Left lung (tissue), 10 donors: ENCODE measurements around the gene KAZALD1. TPM values are rescaled to one million over a fixed set of nuclear protein-coding genes. Genes with fewer than 3 reads are reported as not detected.

Experiments used
- ATAC-seq: fragments of 200-7000 bp; cut with Tn5 transposase; one replicate; pipeline ENCODE4 v1.9.1; 2020; ENCODE audit warnings: moderate library complexity
- DNase-seq, 4 donors: peaks; one replicate each; pipeline ENCODE4 v3.0.0-alpha.2; 2013 to 2020
- H3K27ac ChIP-seq, 2 donors: fragments of 200-600 bp; sonication (generic) in 1 of 2; one replicate each; pipeline versions ENCODE4 v1.5.0 to v1.8.0; 2020 to 2021
- H3K27me3 ChIP-seq, 2 donors: fragments of 200-600 bp; sonication (generic) in 1 of 2; one replicate each; pipeline versions ENCODE4 v1.5.0 to v1.8.0; 2020 to 2021
- H3K36me3 ChIP-seq, 2 donors: fragments of 200-600 bp; sonication (generic) in 1 of 2; one replicate each; pipeline versions ENCODE4 v1.5.0 to v1.8.0; 2020 to 2021
- H3K4me1 ChIP-seq, 2 donors: fragments of 200-600 bp; one replicate each; pipeline ENCODE4 v1.8.0; 2021
- H3K4me3 ChIP-seq, 2 donors: fragments of 200-600 bp; sonication (generic) in 1 of 2; one replicate each; pipeline versions ENCODE4 v1.5.0 to v1.8.0; 2020 to 2021; ENCODE audit warnings: mild to moderate bottlenecking in 1 of 2
- H3K9me3 ChIP-seq, 2 donors: fragments of 200-600 bp; sonication (generic) in 1 of 2; one replicate each; pipeline versions ENCODE4 v1.5.0 to v1.8.0; 2020 to 2021
- CTCF ChIP-seq, 2 donors: fragments of 200-600 bp; sonication (generic) in 1 of 2; IDR thresholded peaks; one replicate each; pipeline versions ENCODE4 v1.5.0 to v1.8.0; 2021; ENCODE audit warnings: antibody characterized with exemption in 2 of 2
- intact Hi-C, 2 donors: fragments of 100-400 bp; cut with DNase I; formaldehyde crosslinking; loops; one replicate each; pipeline versions ENCODE4 v1.11.2 to v1.14.2; 2022
- polyA plus RNA-seq, 6 donors: library from polyadenylated mRNA; unstranded; fragments of 120-200 nt; gene quantifications; one replicate each; pipeline ENCODE4 v1.2.1, GENCODE V29; 2013; ENCODE audit not compliant: insufficient read length in 6 of 6
- total RNA-seq, 2 donors: library from RNA; stranded (reverse); fragmentation: NEBNext Ultra II Directional; extraction: Animal tissue kit (Norgen Biotek cat#: 25700); gene quantifications; one replicate each; pipeline ENCODE4 v1.2.1, GENCODE V29; 2021
- donor health status: DM: no; HTN: yes; CAD: no.
- donor health status: DM: no; HTN: no; CAD: no.

KAZALD1 gene
- total and polyA plus RNA-seq, 8 donors, result 7.1 to 17.0 (median 12.0) TPM

GRCh38 chr10:101038484-101038883 is 23.3 kb upstream of the KAZALD1 start:
- no peak for DNase-seq
- ATAC-seq, result no peak
- Histone ChIP-seq H3K27ac (no peak overlapping the region), H3K4me3 (no peak overlapping the region), H3K36me3 (peaks cover 0 to 59% of the 10 kb centered on the region in 2 donors), H3K9me3 (no peaks in the 10 kb centered on the region), H3K27me3 (no peaks in the 10 kb centered on the region), H3K4me1 (peaks cover 0 to 30% of the 10 kb centered on the region in 2 donors)
- intact Hi-C loops, result no loop called here
- no peak for TF ChIP-seq CTCF (IDR thresholded peaks at IDR 0.05)

GRCh38 chr10:101040061-101040460 is 21.7 kb upstream of the KAZALD1 start:
- TF ChIP-seq CTCF (IDR thresholded peaks at IDR 0.05), result no peak
- no peak for DNase-seq
- Histone ChIP-seq H3K36me3 (peaks cover 0 to 52% of the 10 kb centered on the region in 2 donors), H3K4me3 (no peak overlapping the region), H3K9me3 (no peaks in the 10 kb centered on the region), H3K4me1 (peaks cover 0 to 26% of the 10 kb centered on the region in 2 donors), H3K27ac (no peak overlapping the region), H3K27me3 (no peaks in the 10 kb centered on the region)
- no peak for ATAC-seq
- intact Hi-C loops, result no loop called here

- H3K9me3 ChIP-seq, result no peaks in the 10 kb centered on the region
- H3K4me3 ChIP-seq, result no peak overlapping the region
- ATAC-seq, result no peak
- H3K27me3 ChIP-seq, result peaks cover 0 to 8% of the 10 kb centered on the region in 2 donors
- no peak overlapping the region for H3K27ac ChIP-seq
- intact Hi-C loops, result no loop called here
- peaks cover 0 to 26% of the 10 kb centered on the region in 2 donors for H3K4me1 ChIP-seq
- DNase-seq, result no peak
- no peak for TF ChIP-seq CTCF (IDR thresholded peaks at IDR 0.05)
- peaks cover 0 to 44% of the 10 kb centered on the region in 2 donors for H3K36me3 ChIP-seq
Measured at GRCh38 chr10:101040851-101041250, 20.9 kb upstream of the KAZALD1 start.

- Histone ChIP-seq H3K4me1 (peaks cover 0 to 26% of the 10 kb centered on the region in 2 donors), H3K9me3 (no peaks in the 10 kb centered on the region), H3K36me3 (peaks cover 0 to 39% of the 10 kb centered on the region in 2 donors), H3K4me3 (no peak overlapping the region), H3K27ac (no peak overlapping the region), H3K27me3 (peaks cover 0 to 12% of the 10 kb centered on the region in 2 donors)
- peak; percentile 82 to 89 for TF ChIP-seq CTCF (IDR thresholded peaks at IDR 0.05)
- DNase-seq, result peak in 3 of 4 donors; percentile 73 to 91 (median 79)
- ATAC-seq, result peak; percentile 72
- intact Hi-C loops, result no loop called here
Measured at GRCh38 chr10:101041252-101041761, 20.5 kb upstream of the KAZALD1 start.

- Histone ChIP-seq H3K9me3 (no peaks in the 10 kb centered on the region), H3K4me1 (peaks cover 0 to 26% of the 10 kb centered on the region in 2 donors), H3K27me3 (peaks cover under 1 to 21% of the 10 kb centered on the region in 2 donors), H3K36me3 (peaks cover 0 to 31% of the 10 kb centered on the region in 2 donors), H3K27ac (peak overlapping the region; percentile 89), H3K4me3 (peak overlapping the region in 1 of 2 donors; percentile 49)
- DNase-seq (no peak), ATAC-seq (no peak)
- no peak for TF ChIP-seq CTCF (IDR thresholded peaks at IDR 0.05)
- intact Hi-C loops, result no loop called here
Measured at GRCh38 chr10:101042118-101042517, 19.7 kb upstream of the KAZALD1 start.
